Measurements from ENCODE around the gene KITLG. TPM values are rescaled to one million over a fixed set of nuclear protein-coding genes. Genes with fewer than 3 reads are reported as not detected.

The KITLG gene
- total RNA-seq, 1 experiment from 2014 or later: 11.7 TPM

- H2BK20ac ChIP-seq (ENCODE audit: low read depth, low read length, poor library complexity, severe bottlenecking): no peak overlapping the region
- H3K27me3 ChIP-seq (ENCODE audit: insufficient read depth, low read length): no peaks in the 10 kb centered on the region
- H2BK120ac ChIP-seq (ENCODE audit: low read depth, low read length, poor library complexity, severe bottlenecking): no peak overlapping the region
- H3K79me2 ChIP-seq (ENCODE audit: insufficient read depth, low read length): no peaks in the 10 kb centered on the region
- no peak overlapping the region for H3K14ac ChIP-seq (ENCODE audit: insufficient read depth, low read length)
- H2BK5ac ChIP-seq (ENCODE audit: insufficient read length, low read length): no peak overlapping the region
- no peak overlapping the region for H2BK12ac ChIP-seq (ENCODE audit: insufficient read length, low read depth, low read length)
- no peaks in the 10 kb centered on the region; a peak in 1 of 5 replicates for H3K9me3 Mint-ChIP-seq
- no peak overlapping the region for H4K5ac ChIP-seq (ENCODE audit: insufficient read length, low read depth, low read length)
- no peaks in the 10 kb centered on the region for H4K20me1 ChIP-seq (ENCODE audit: control insufficient read depth, insufficient read depth, insufficient read length)
- no peak overlapping the region for H3K18ac ChIP-seq (ENCODE audit: insufficient read length, low read depth, low read length)
- no peak overlapping the region for H3T11ph ChIP-seq (ENCODE audit: low read length)
- WGBS (ENCODE audit: extremely low coverage, insufficient read length, low lambda C conversion rate): no CpG with 5 or more reads among the region's 9 CpGs
- H2AK5ac ChIP-seq (ENCODE audit: insufficient read length, low read length): no peak overlapping the region
- no peaks in the 10 kb centered on the region for H3K4me1 ChIP-seq (ENCODE audit: insufficient read depth, low read length)
- no peaks in the 10 kb centered on the region for H3K27me3 Mint-ChIP-seq (ENCODE audit: low read depth)
- H4K8ac ChIP-seq (replicated peaks; ENCODE audit: insufficient read length, low read depth, low read length): no peak overlapping the region
- no peak overlapping the region for H3K56ac ChIP-seq (ENCODE audit: insufficient read length, low read depth, low read length)
- no peaks in the 10 kb centered on the region for H3K9me3 ChIP-seq (ENCODE audit: control insufficient read depth, low read depth, low read length)
- H4K91ac ChIP-seq (ENCODE audit: insufficient read length, low read depth, low read length): no peak overlapping the region
- no peak overlapping the region for H3K4me3 Mint-ChIP-seq
- H3K79me1 ChIP-seq (ENCODE audit: insufficient read depth, low read depth, low read length, poor library complexity, severe bottlenecking): no peaks in the 10 kb centered on the region
- no peak overlapping the region for H3K4me2 ChIP-seq (ENCODE audit: insufficient read depth, insufficient read length, low read length)
- no peak overlapping the region for H3K9ac ChIP-seq (ENCODE audit: extremely low read depth, insufficient read length, low read length)
- H3K4ac ChIP-seq (ENCODE audit: low read depth, low read length): no peak overlapping the region
- no peaks in the 10 kb centered on the region for H3K23me2 ChIP-seq (ENCODE audit: insufficient read length, low read depth, low read length, poor library complexity, severe bottlenecking)
- no peak overlapping the region for H2AFZ ChIP-seq (ENCODE audit: low read length)
- H3K36me3 Mint-ChIP-seq (ENCODE audit: insufficient read depth in 1 of 3, low read depth in 3 of 3): peaks cover 0 to 15% (median 0%) of the 10 kb centered on the region in 3 experiments; a peak in 2 of 7 replicates
- no peak overlapping the region for H3K27ac ChIP-seq (ENCODE audit: insufficient read length, low read depth, low read length)
- no peak for DNase-seq
- peaks cover 7 to 12% of the 10 kb centered on the region in 2 experiments; a peak in 3 of 4 replicates for H3K4me1 Mint-ChIP-seq
- TF ChIP-seq, protein P1, sequence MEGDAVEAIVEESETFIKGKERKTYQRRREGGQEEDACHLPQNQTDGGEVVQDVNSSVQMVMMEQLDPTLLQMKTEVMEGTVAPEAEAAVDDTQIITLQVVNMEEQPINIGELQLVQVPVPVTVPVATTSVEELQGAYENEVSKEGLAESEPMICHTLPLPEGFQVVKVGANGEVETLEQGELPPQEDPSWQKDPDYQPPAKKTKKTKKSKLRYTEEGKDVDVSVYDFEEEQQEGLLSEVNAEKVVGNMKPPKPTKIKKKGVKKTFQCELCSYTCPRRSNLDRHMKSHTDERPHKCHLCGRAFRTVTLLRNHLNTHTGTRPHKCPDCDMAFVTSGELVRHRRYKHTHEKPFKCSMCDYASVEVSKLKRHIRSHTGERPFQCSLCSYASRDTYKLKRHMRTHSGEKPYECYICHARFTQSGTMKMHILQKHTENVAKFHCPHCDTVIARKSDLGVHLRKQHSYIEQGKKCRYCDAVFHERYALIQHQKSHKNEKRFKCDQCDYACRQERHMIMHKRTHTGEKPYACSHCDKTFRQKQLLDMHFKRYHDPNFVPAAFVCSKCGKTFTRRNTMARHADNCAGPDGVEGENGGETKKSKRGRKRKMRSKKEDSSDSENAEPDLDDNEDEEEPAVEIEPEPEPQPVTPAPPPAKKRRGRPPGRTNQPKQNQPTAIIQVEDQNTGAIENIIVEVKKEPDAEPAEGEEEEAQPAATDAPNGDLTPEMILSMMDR (conservative IDR thresholded peaks at IDR 0.05): no peak
- H3K23ac ChIP-seq (ENCODE audit: insufficient read length, low read depth, low read length): no peak overlapping the region
- no peak overlapping the region for H2BK15ac ChIP-seq (ENCODE audit: low read depth, low read length)
- no peak overlapping the region; a peak in 2 of 7 replicates for H3K27ac Mint-ChIP-seq
Measured at GRCh38 chr12:88529531-88530488, 50.5 kb downstream of the KITLG start.

Measured in H9 (cell line).